Measurements from ENCODE around the gene GAB1. TPM values are rescaled to one million over a fixed set of nuclear protein-coding genes. Genes with fewer than 3 reads are reported as not detected.

The GAB1 gene
- total RNA-seq (1.2 TPM), polyA plus RNA-seq (not detected)

GRCh38 chr4:143336781-143337599 is at the start of gene GAB1:
GAB1 (plus strand) TSS chr4:143336876; CDS start chr4:143337189, 313 bp downstream.
- Mint-ChIP-seq H3K27ac (peak within 1 kb of the TSS in 1 of 3 donors; percentile 76), H3K27me3 (peaks cover 69% of the 10 kb centered on the region), H3K9me3 (peaks cover 0 to 3% (median 0%) of the 10 kb centered on the region in 7 donors), H3K4me3 (peak within 1 kb of the TSS; percentile 15 to 88 (median 78)), H3K36me3 (peaks cover 4% of the 10 kb centered on the region), H3K4me1 (peaks cover 0 to 6% (median 4%) of the 10 kb centered on the region in 4 donors)
- no peaks in the 10 kb centered on the region for H3K9me3 ChIP-seq (ENCODE audit: control insufficient read depth in 2 of 2, low read length in 2 of 2)
- H3K27me3 ChIP-seq (ENCODE audit: control insufficient read depth, insufficient read depth, low read length): peaks cover 19% of the 10 kb centered on the region
- H3K36me3 ChIP-seq (ENCODE audit: control insufficient read depth, insufficient read depth, low read length): no peaks in the 10 kb centered on the region
- no peak within 1 kb of the TSS for H3K27ac ChIP-seq (ENCODE audit: insufficient read depth, low read length, poor library complexity, severe bottlenecking)
- no peak within 1 kb of the TSS for H3K4me3 ChIP-seq (ENCODE audit: low read depth, low read length)
- peak; percentile 32 to 48 for ATAC-seq (ENCODE audit: low read depth in 2 of 2)
- H3K4me1 ChIP-seq (ENCODE audit: control insufficient read depth, insufficient read depth, low read length, poor library complexity, severe bottlenecking): peaks cover 21% of the 10 kb centered on the region
- peak in 1 of 3 donors; percentile 31 for DNase-seq

GRCh38 chr4:143287572-143287923 is 49.1 kb upstream of the GAB1 start:
- H3K36me3 Mint-ChIP-seq: no peaks in the 10 kb centered on the region
- H3K27ac ChIP-seq (ENCODE audit: insufficient read depth, low read length, poor library complexity, severe bottlenecking): no peak overlapping the region
- no peak overlapping the region for H3K4me3 ChIP-seq (ENCODE audit: low read depth, low read length)
- DNase-seq (no peak), ATAC-seq (ENCODE audit: low read depth in 2 of 2) (no peak)
- H3K27me3 Mint-ChIP-seq: no peaks in the 10 kb centered on the region
- no peaks in the 10 kb centered on the region for H3K4me1 Mint-ChIP-seq
- no peaks in the 10 kb centered on the region for H3K4me1 ChIP-seq (ENCODE audit: control insufficient read depth, insufficient read depth, low read length, poor library complexity, severe bottlenecking)
- no peaks in the 10 kb centered on the region for H3K36me3 ChIP-seq (ENCODE audit: control insufficient read depth, insufficient read depth, low read length)
- no peaks in the 10 kb centered on the region for H3K27me3 ChIP-seq (ENCODE audit: control insufficient read depth, insufficient read depth, low read length)
- no peak overlapping the region for H3K27ac Mint-ChIP-seq
- peaks cover 0 to 3% (median 0%) of the 10 kb centered on the region in 7 donors for H3K9me3 Mint-ChIP-seq
- H3K4me3 Mint-ChIP-seq: no peak overlapping the region
- H3K9me3 ChIP-seq (ENCODE audit: control insufficient read depth in 2 of 2, low read length in 2 of 2): no peaks in the 10 kb centered on the region

- Histone ChIP-seq H3K4me1 (ENCODE audit: control insufficient read depth, insufficient read depth, low read length, poor library complexity, severe bottlenecking) (no peaks in the 10 kb centered on the region), H3K4me3 (ENCODE audit: low read depth, low read length) (no peak overlapping the region), H3K27me3 (ENCODE audit: control insufficient read depth, insufficient read depth, low read length) (no peaks in the 10 kb centered on the region), H3K27ac (ENCODE audit: insufficient read depth, low read length, poor library complexity, severe bottlenecking) (no peak overlapping the region), H3K36me3 (ENCODE audit: control insufficient read depth, insufficient read depth, low read length) (no peaks in the 10 kb centered on the region), H3K9me3 (ENCODE audit: control insufficient read depth in 2 of 2, low read length in 2 of 2) (no peaks in the 10 kb centered on the region)
- Mint-ChIP-seq H3K36me3 (no peaks in the 10 kb centered on the region), H3K9me3 (peaks cover 0 to 4% (median 0%) of the 10 kb centered on the region in 7 donors), H3K27me3 (no peaks in the 10 kb centered on the region), H3K4me1 (no peaks in the 10 kb centered on the region), H3K4me3 (no peak overlapping the region), H3K27ac (no peak overlapping the region)
- no peak for DNase-seq
- ATAC-seq (ENCODE audit: low read depth in 2 of 2): no peak
These were observed 48.5 kb upstream of the GAB1 start for GRCh38 chr4:143288171-143288570.

- Histone ChIP-seq H3K27me3 (ENCODE audit: control insufficient read depth, insufficient read depth, low read length) (no peaks in the 10 kb centered on the region), H3K4me1 (ENCODE audit: control insufficient read depth, insufficient read depth, low read length, poor library complexity, severe bottlenecking) (no peaks in the 10 kb centered on the region), H3K9me3 (ENCODE audit: control insufficient read depth in 2 of 2, low read length in 2 of 2) (no peaks in the 10 kb centered on the region), H3K36me3 (ENCODE audit: control insufficient read depth, insufficient read depth, low read length) (no peaks in the 10 kb centered on the region), H3K4me3 (ENCODE audit: low read depth, low read length) (no peak overlapping the region), H3K27ac (ENCODE audit: insufficient read depth, low read length, poor library complexity, severe bottlenecking) (no peak overlapping the region)
- no peak for ATAC-seq (ENCODE audit: low read depth in 2 of 2)
- no peak overlapping the region for H3K4me3 Mint-ChIP-seq
- no peaks in the 10 kb centered on the region for H3K36me3 Mint-ChIP-seq
- H3K4me1 Mint-ChIP-seq: no peaks in the 10 kb centered on the region
- DNase-seq: no peak
- H3K27ac Mint-ChIP-seq: no peak overlapping the region
- peaks cover 0 to 4% (median 0%) of the 10 kb centered on the region in 7 donors for H3K9me3 Mint-ChIP-seq
- H3K27me3 Mint-ChIP-seq: no peaks in the 10 kb centered on the region
These were observed 47.3 kb upstream of the GAB1 start for GRCh38 chr4:143289370-143289769.

- H3K27ac Mint-ChIP-seq: no peak overlapping the region
- H3K4me3 ChIP-seq (ENCODE audit: low read depth, low read length): no peak overlapping the region
- DNase-seq: no peak
- H3K27me3 Mint-ChIP-seq: no peaks in the 10 kb centered on the region
- no peaks in the 10 kb centered on the region for H3K9me3 ChIP-seq (ENCODE audit: control insufficient read depth in 2 of 2, low read length in 2 of 2)
- no peak overlapping the region for H3K4me3 Mint-ChIP-seq
- H3K36me3 Mint-ChIP-seq: no peaks in the 10 kb centered on the region
- H3K36me3 ChIP-seq (ENCODE audit: control insufficient read depth, insufficient read depth, low read length): no peaks in the 10 kb centered on the region
- no peak overlapping the region for H3K27ac ChIP-seq (ENCODE audit: insufficient read depth, low read length, poor library complexity, severe bottlenecking)
- no peaks in the 10 kb centered on the region for H3K4me1 Mint-ChIP-seq
- H3K4me1 ChIP-seq (ENCODE audit: control insufficient read depth, insufficient read depth, low read length, poor library complexity, severe bottlenecking): no peaks in the 10 kb centered on the region
- ATAC-seq (ENCODE audit: low read depth in 2 of 2): no peak
- peaks cover 0 to 3% (median 0%) of the 10 kb centered on the region in 7 donors for H3K9me3 Mint-ChIP-seq
- H3K27me3 ChIP-seq (ENCODE audit: control insufficient read depth, insufficient read depth, low read length): no peaks in the 10 kb centered on the region
These were observed 45.4 kb upstream of the GAB1 start for GRCh38 chr4:143291314-143291713.

GRCh38 chr4:143292858-143293257 is 43.8 kb upstream of the GAB1 start:
- H3K36me3 Mint-ChIP-seq: no peaks in the 10 kb centered on the region
- H3K27ac ChIP-seq (ENCODE audit: insufficient read depth, low read length, poor library complexity, severe bottlenecking): no peak overlapping the region
- no peaks in the 10 kb centered on the region for H3K27me3 ChIP-seq (ENCODE audit: control insufficient read depth, insufficient read depth, low read length)
- H3K27ac Mint-ChIP-seq: no peak overlapping the region
- H3K9me3 Mint-ChIP-seq: peaks cover 0 to 3% (median 0%) of the 10 kb centered on the region in 7 donors
- H3K27me3 Mint-ChIP-seq: peaks cover 7% of the 10 kb centered on the region
- no peaks in the 10 kb centered on the region for H3K4me1 Mint-ChIP-seq
- no peak for DNase-seq
- H3K4me1 ChIP-seq (ENCODE audit: control insufficient read depth, insufficient read depth, low read length, poor library complexity, severe bottlenecking): no peaks in the 10 kb centered on the region
- no peak overlapping the region for H3K4me3 ChIP-seq (ENCODE audit: low read depth, low read length)
- ATAC-seq (ENCODE audit: low read depth in 2 of 2): no peak
- no peak overlapping the region for H3K4me3 Mint-ChIP-seq
- no peaks in the 10 kb centered on the region for H3K36me3 ChIP-seq (ENCODE audit: control insufficient read depth, insufficient read depth, low read length)
- H3K9me3 ChIP-seq (ENCODE audit: control insufficient read depth in 2 of 2, low read length in 2 of 2): no peaks in the 10 kb centered on the region

- no peaks in the 10 kb centered on the region for H3K27me3 ChIP-seq (ENCODE audit: control insufficient read depth, insufficient read depth, low read length)
- H3K4me3 Mint-ChIP-seq: no peak overlapping the region
- peaks cover 0 to 3% (median 0%) of the 10 kb centered on the region in 7 donors for H3K9me3 Mint-ChIP-seq
- ATAC-seq (ENCODE audit: low read depth in 2 of 2) (no peak), DNase-seq (no peak)
- H3K4me1 Mint-ChIP-seq: no peaks in the 10 kb centered on the region
- peaks cover 7% of the 10 kb centered on the region for H3K27me3 Mint-ChIP-seq
- H3K9me3 ChIP-seq (ENCODE audit: control insufficient read depth in 2 of 2, low read length in 2 of 2): no peaks in the 10 kb centered on the region
- H3K27ac ChIP-seq (ENCODE audit: insufficient read depth, low read length, poor library complexity, severe bottlenecking): no peak overlapping the region
- no peaks in the 10 kb centered on the region for H3K36me3 ChIP-seq (ENCODE audit: control insufficient read depth, insufficient read depth, low read length)
- H3K4me1 ChIP-seq (ENCODE audit: control insufficient read depth, insufficient read depth, low read length, poor library complexity, severe bottlenecking): no peaks in the 10 kb centered on the region
- H3K27ac Mint-ChIP-seq: no peak overlapping the region
- H3K4me3 ChIP-seq (ENCODE audit: low read depth, low read length): no peak overlapping the region
- no peaks in the 10 kb centered on the region for H3K36me3 Mint-ChIP-seq
These were observed 42.4 kb upstream of the GAB1 start for GRCh38 chr4:143294310-143294709.

GRCh38 chr4:143294710-143295275 is 41.9 kb upstream of the GAB1 start:
- no peak for DNase-seq
- H3K27me3 Mint-ChIP-seq: peaks cover 7% of the 10 kb centered on the region

More at GRCh38 chr4:143294710-143295275, 41.9 kb upstream of the GAB1 start:
- Mint-ChIP-seq H3K4me1 (no peaks in the 10 kb centered on the region), H3K9me3 (peaks cover 0 to 3% (median 0%) of the 10 kb centered on the region in 7 donors), H3K4me3 (no peak overlapping the region), H3K36me3 (no peaks in the 10 kb centered on the region), H3K27ac (no peak overlapping the region)
- Histone ChIP-seq H3K27ac (ENCODE audit: insufficient read depth, low read length, poor library complexity, severe bottlenecking) (no peak overlapping the region), H3K4me3 (ENCODE audit: low read depth, low read length) (no peak overlapping the region), H3K4me1 (ENCODE audit: control insufficient read depth, insufficient read depth, low read length, poor library complexity, severe bottlenecking) (no peaks in the 10 kb centered on the region), H3K27me3 (ENCODE audit: control insufficient read depth, insufficient read depth, low read length) (no peaks in the 10 kb centered on the region), H3K9me3 (ENCODE audit: control insufficient read depth in 2 of 2, low read length in 2 of 2) (no peaks in the 10 kb centered on the region), H3K36me3 (ENCODE audit: control insufficient read depth, insufficient read depth, low read length) (no peaks in the 10 kb centered on the region)
- no peak for ATAC-seq (ENCODE audit: low read depth in 2 of 2)
